ENCODE measurements around the gene CAPRIN1. TPM values are rescaled to one million over a fixed set of nuclear protein-coding genes. Genes with fewer than 3 reads are reported as not detected.

Gene CAPRIN1
- total and polyA plus RNA-seq, 2 of the 8 experiments (the other 6 are each of a cell fraction or from before 2014, with no cell fraction given): 221 to 317 TPM

- TF ChIP-seq TCF12 (IDR thresholded peaks at IDR 0.05; ENCODE audit: low read depth, low read length): no peak
Measured at GRCh38 chr11:34034053-34034452, 17.5 kb upstream of the CAPRIN1 start (continued).
